HFF-Myc (cell line): ENCODE measurements around the gene AK5.

ENCODE experiments used
- DNase-seq: peaks from one replicate; pipeline ENCODE4 v3.0.0-alpha.2; 2011; ENCODE audit warnings: low read depth; ENCODE audit errors: extremely low read depth
- H3K4me3 ChIP-seq: replicated peaks from 2 replicates; pipeline ENCODE4 v1.5.1; 2011; ENCODE audit warnings: low read depth, mild to moderate bottlenecking, control low read depth, low read length
- CTCF ChIP-seq: IDR thresholded peaks from 2 replicates; pipeline ENCODE4 v1.5.1; 2012; ENCODE audit warnings: mild to moderate bottlenecking, low read depth, low read length, control low read depth; ENCODE audit errors: missing control alignments

The AK5 gene

GRCh38 chr1:77375990-77376389 is 94.2 kb downstream of the AK5 start:
- H3K4me3 ChIP-seq, result no peak overlapping the region
- no peak for DNase-seq
- TF ChIP-seq CTCF, result no peak

GRCh38 chr1:77378723-77379535 is 97.1 kb downstream of the AK5 start:
- TF ChIP-seq CTCF, result no peak
- no peak overlapping the region for H3K4me3 ChIP-seq
- no peak for DNase-seq

- no peak for TF ChIP-seq CTCF
- no peak for DNase-seq
- H3K4me3 ChIP-seq, result no peak overlapping the region
Observed at GRCh38 chr1:77382366-77382765, 100.5 kb downstream of the AK5 start.

GRCh38 chr1:77383236-77383635 is 101.4 kb downstream of the AK5 start:
- H3K4me3 ChIP-seq, result no peak overlapping the region
- no peak for TF ChIP-seq CTCF
- no peak for DNase-seq

GRCh38 chr1:77385551-77385950 is 103.7 kb downstream of the AK5 start:
- H3K4me3 ChIP-seq, result no peak overlapping the region
- TF ChIP-seq CTCF, result no peak
- no peak for DNase-seq

GRCh38 chr1:77386276-77386675 is 104.5 kb downstream of the AK5 start:
- TF ChIP-seq CTCF, result no peak
- no peak for DNase-seq
- no peak overlapping the region for H3K4me3 ChIP-seq

GRCh38 chr1:77387553-77387952 is 105.7 kb downstream of the AK5 start:
- no peak for TF ChIP-seq CTCF
- no peak overlapping the region for H3K4me3 ChIP-seq
- DNase-seq, result no peak
